ENCODE results near the gene VWA5B1. TPM values are rescaled to one million over a fixed set of nuclear protein-coding genes. Genes with fewer than 3 reads are reported as not detected.

VWA5B1 gene
- total and polyA plus RNA-seq, 10 of the 15 experiments (the other 5 are each of a cell fraction or from before 2014, with no cell fraction given): under 0.01 to 0.05 (median 0.01) TPM; not detected in 7

DNA sequence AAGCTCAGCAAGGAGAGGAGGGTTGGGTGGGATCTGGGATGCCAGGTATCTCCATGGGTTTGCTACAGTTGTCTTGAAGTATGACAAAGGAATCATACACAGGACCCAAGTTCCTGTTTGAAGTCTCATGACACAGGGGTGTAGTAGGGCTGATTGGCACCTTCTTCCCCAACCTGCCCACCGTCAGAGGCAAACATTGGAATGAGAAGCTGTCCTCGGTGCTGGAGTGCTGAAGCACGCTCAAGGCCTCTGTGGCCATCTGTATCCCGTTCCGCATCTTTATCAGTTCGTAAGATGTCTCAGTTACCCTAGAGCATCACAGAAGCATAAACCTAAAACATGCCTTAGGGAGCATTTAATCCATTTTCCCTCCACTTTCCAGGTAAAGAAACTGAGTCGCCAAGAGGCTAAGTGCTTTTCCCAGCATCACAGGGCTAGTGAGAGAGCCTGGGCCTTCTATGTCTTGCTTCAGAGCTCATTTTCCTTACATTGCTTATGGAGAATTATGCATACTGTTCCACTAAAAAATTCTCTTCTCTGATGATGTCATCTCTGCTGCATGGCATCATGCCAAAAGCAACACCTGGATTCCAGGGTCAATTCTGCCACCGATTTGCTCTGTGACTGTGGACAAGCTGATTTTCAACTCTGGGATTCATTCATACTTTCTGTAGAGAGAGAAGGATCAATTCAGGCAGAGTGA is 34.2 kb downstream of the VWA5B1 start:
- peaks cover 24% of the 10 kb centered on the region for H3K4me1 ChIP-seq (ENCODE audit: control insufficient read depth, insufficient read depth, low read length)
- RAD21 ChIA-PET (ENCODE audit: unreplicated experiment): interaction anchor here (0.5 kb wide), 1 partner anchor 405 kb away, joined by 4 read pairs; no protein-coding TSS in a partner anchor
- 79% methylated on average over 8 of the region's 8 CpGs for WGBS (ENCODE audit: insufficient coverage, insufficient replicate concordance, low lambda C conversion rate, missing lambda C conversion rate)
- intact Hi-C loops (cut with micrococcal nuclease; ENCODE audit: unreplicated experiment) (no loop called here), in situ Hi-C loops (cut with MboI) (no loop called here)
- POLR2A ChIA-PET: no interaction called here
- CTCF ChIA-PET: no interaction called here
- no peak overlapping the region for H3K9ac ChIP-seq (ENCODE audit: control insufficient read depth, insufficient read depth, low read length)
- H3K27ac ChIP-seq (ENCODE audit: control insufficient read depth, insufficient read depth): no peak overlapping the region
- FAIRE-seq (no peak), DNase-seq (ENCODE audit: low read depth, low spot score) (no peak), ATAC-seq (no peak)
- SMC1A ChIA-PET (ENCODE audit: uncharacterized antibody, unreplicated experiment): no interaction called here
- H3K79me2 ChIP-seq (ENCODE audit: control insufficient read depth, insufficient read depth, low read length): no peaks in the 10 kb centered on the region
- no peak overlapping the region for H3K4me3 ChIP-seq
- no peaks in the 10 kb centered on the region for H3K36me3 ChIP-seq (ENCODE audit: control insufficient read depth in 2 of 2, insufficient read depth in 2 of 2, low read length in 1 of 2)
- BruUV-seq (replicated peaks): no TSS peak
- H3K9me3 ChIP-seq (replicated peaks; ENCODE audit: control insufficient read depth, insufficient read depth, low read length): no peaks in the 10 kb centered on the region; the same call in 2 of the 3 replicates
- H4K20me1 ChIP-seq (ENCODE audit: control insufficient read depth, insufficient read depth): peaks cover 4% of the 10 kb centered on the region; the same call in 1 of the 2 replicates
- no peak overlapping the region for H2AFZ ChIP-seq (ENCODE audit: control insufficient read depth, low read depth, low read length)
- H3K27me3 ChIP-seq (replicated peaks in 1 of 2; ENCODE audit: control insufficient read depth in 2 of 2, insufficient read depth in 2 of 2, low read length in 1 of 2): no peaks in the 10 kb centered on the region
- TF ChIP-seq SMARCA5 (IDR thresholded peaks at IDR 0.05) (no peak), ATF7 (IDR thresholded peaks at IDR 0.05; ENCODE audit: low read depth) (no peak), RUNX3 (IDR thresholded peaks at IDR 0.05; ENCODE audit: low read length) (no peak), CBX3 (IDR thresholded peaks at IDR 0.05; ENCODE audit: borderline replicate concordance, low read depth) (no peak), FOS (IDR thresholded peaks at IDR 0.05; ENCODE audit: borderline replicate concordance, extremely low read depth, insufficient read length) (no peak), REST (IDR thresholded peaks at IDR 0.05; ENCODE audit: low read depth, low read length) (peak; percentile 38; the same call in 1 of the 2 replicates), ZNF274 (IDR thresholded peaks at IDR 0.05; ENCODE audit: insufficient read depth, insufficient read length) (no peak)
- H3K4me2 ChIP-seq (ENCODE audit: control insufficient read depth, insufficient read depth): no peak overlapping the region
